ENCODE results near the gene PLXNA1. TPM values are rescaled to one million over a fixed set of nuclear protein-coding genes. Genes with fewer than 3 reads are reported as not detected.

Gene PLXNA1
- total RNA-seq, 1 donor from 2014 or later: 63.3 TPM

- H3K36me3 Mint-ChIP-seq (ENCODE audit: low read depth, unreplicated experiment): peaks cover 8% of the 10 kb centered on the region
- Histone ChIP-seq H4K20me1 (ENCODE audit: insufficient read depth, low read length) (peaks cover 12% of the 10 kb centered on the region), H3K4me2 (ENCODE audit: low read length) (no peak overlapping the region), H3K27ac (ENCODE audit: low read depth, low read length) (no peak overlapping the region), H3K27me3 (ENCODE audit: insufficient read depth, low read length) (no peaks in the 10 kb centered on the region), H3K9ac (ENCODE audit: low read length) (no peak overlapping the region), H3K79me2 (ENCODE audit: insufficient read depth, low read length) (no peaks in the 10 kb centered on the region), H3K36me3 (ENCODE audit: insufficient read depth, low read length) (peaks cover 6% of the 10 kb centered on the region), H3K4me3 (ENCODE audit: insufficient read depth, low read depth, low read length) (no peak overlapping the region), H3K4me1 (ENCODE audit: insufficient read depth, low read length) (peaks cover 6% of the 10 kb centered on the region), H2AFZ (ENCODE audit: low read depth, low read length) (no peak overlapping the region), H3K9me3 (ENCODE audit: insufficient read depth, low read depth, low read length) (no peaks in the 10 kb centered on the region)
- no peak for DNase-seq (ENCODE audit: low read depth)
- no peaks in the 10 kb centered on the region for H3K9me3 Mint-ChIP-seq (ENCODE audit: unreplicated experiment)
- FAIRE-seq: no peak
- TF ChIP-seq EZH2 (IDR thresholded peaks at IDR 0.05; ENCODE audit: insufficient read depth, low read length): no peak
- no peak for TF ChIP-seq CTCF (IDR thresholded peaks at IDR 0.05; ENCODE audit: insufficient read depth, low read depth, low read length)
- H3K4me1 Mint-ChIP-seq (ENCODE audit: low read depth, unreplicated experiment): no peaks in the 10 kb centered on the region
- H3K27ac Mint-ChIP-seq (ENCODE audit: unreplicated experiment): no peak overlapping the region
- no peak overlapping the region for H3K4me3 Mint-ChIP-seq (ENCODE audit: unreplicated experiment)
- H3K27me3 Mint-ChIP-seq (ENCODE audit: low read depth, unreplicated experiment): no peaks in the 10 kb centered on the region
Measured at GRCh38 chr3:127030508-127031412, 47.8 kb downstream of the PLXNA1 start.

GRCh38 chr3:127031413-127031810 is 48.5 kb downstream of the PLXNA1 start:
- Histone ChIP-seq H3K36me3 (ENCODE audit: insufficient read depth, low read length) (peaks cover 6% of the 10 kb centered on the region), H3K4me2 (ENCODE audit: low read length) (no peak overlapping the region), H3K79me2 (ENCODE audit: insufficient read depth, low read length) (no peaks in the 10 kb centered on the region), H3K9ac (ENCODE audit: low read length) (no peak overlapping the region), H3K9me3 (ENCODE audit: insufficient read depth, low read depth, low read length) (no peaks in the 10 kb centered on the region), H3K27me3 (ENCODE audit: insufficient read depth, low read length) (no peaks in the 10 kb centered on the region), H4K20me1 (ENCODE audit: insufficient read depth, low read length) (peaks cover 8% of the 10 kb centered on the region), H2AFZ (ENCODE audit: low read depth, low read length) (no peak overlapping the region), H3K4me1 (ENCODE audit: insufficient read depth, low read length) (peaks cover 9% of the 10 kb centered on the region), H3K27ac (ENCODE audit: low read depth, low read length) (no peak overlapping the region), H3K4me3 (ENCODE audit: insufficient read depth, low read depth, low read length) (no peak overlapping the region)
- no peaks in the 10 kb centered on the region for H3K27me3 Mint-ChIP-seq (ENCODE audit: low read depth, unreplicated experiment)
- TF ChIP-seq EZH2 (IDR thresholded peaks at IDR 0.05; ENCODE audit: insufficient read depth, low read length) (no peak), CTCF (IDR thresholded peaks at IDR 0.05; ENCODE audit: insufficient read depth, low read depth, low read length) (no peak)
- DNase-seq (ENCODE audit: low read depth) (no peak), FAIRE-seq (no peak)
- no peaks in the 10 kb centered on the region for H3K4me1 Mint-ChIP-seq (ENCODE audit: low read depth, unreplicated experiment)
- no peak overlapping the region for H3K4me3 Mint-ChIP-seq (ENCODE audit: unreplicated experiment)
- H3K27ac Mint-ChIP-seq (ENCODE audit: unreplicated experiment): no peak overlapping the region
- H3K36me3 Mint-ChIP-seq (ENCODE audit: low read depth, unreplicated experiment): peaks cover 8% of the 10 kb centered on the region
- H3K9me3 Mint-ChIP-seq (ENCODE audit: unreplicated experiment): no peaks in the 10 kb centered on the region

GRCh38 chr3:127031845-127032244 is 48.9 kb downstream of the PLXNA1 start:
- H3K9me3 Mint-ChIP-seq (ENCODE audit: unreplicated experiment): no peaks in the 10 kb centered on the region
- Histone ChIP-seq H3K4me2 (ENCODE audit: low read length) (no peak overlapping the region), H3K4me3 (ENCODE audit: insufficient read depth, low read depth, low read length) (no peak overlapping the region), H3K79me2 (ENCODE audit: insufficient read depth, low read length) (no peaks in the 10 kb centered on the region), H3K27me3 (ENCODE audit: insufficient read depth, low read length) (no peaks in the 10 kb centered on the region), H3K9me3 (ENCODE audit: insufficient read depth, low read depth, low read length) (no peaks in the 10 kb centered on the region), H4K20me1 (ENCODE audit: insufficient read depth, low read length) (peaks cover 6% of the 10 kb centered on the region), H3K9ac (ENCODE audit: low read length) (no peak overlapping the region), H3K36me3 (ENCODE audit: insufficient read depth, low read length) (peaks cover 6% of the 10 kb centered on the region), H3K27ac (ENCODE audit: low read depth, low read length) (no peak overlapping the region), H3K4me1 (ENCODE audit: insufficient read depth, low read length) (peaks cover 9% of the 10 kb centered on the region), H2AFZ (ENCODE audit: low read depth, low read length) (no peak overlapping the region)
- DNase-seq (ENCODE audit: low read depth) (no peak), FAIRE-seq (no peak)
- TF ChIP-seq EZH2 (IDR thresholded peaks at IDR 0.05; ENCODE audit: insufficient read depth, low read length) (no peak), CTCF (IDR thresholded peaks at IDR 0.05; ENCODE audit: insufficient read depth, low read depth, low read length) (no peak)
- H3K4me3 Mint-ChIP-seq (ENCODE audit: unreplicated experiment): no peak overlapping the region
- H3K4me1 Mint-ChIP-seq (ENCODE audit: low read depth, unreplicated experiment): no peaks in the 10 kb centered on the region
- peaks cover 7% of the 10 kb centered on the region for H3K36me3 Mint-ChIP-seq (ENCODE audit: low read depth, unreplicated experiment)
- H3K27ac Mint-ChIP-seq (ENCODE audit: unreplicated experiment): no peak overlapping the region
- no peaks in the 10 kb centered on the region for H3K27me3 Mint-ChIP-seq (ENCODE audit: low read depth, unreplicated experiment)

All from astrocyte (in vitro differentiated cells and primary cell).